ENCODE data around the gene GRIN2A. TPM values are rescaled to one million over a fixed set of nuclear protein-coding genes. Genes with fewer than 3 reads are reported as not detected.

GRIN2A gene
- total and polyA plus RNA-seq, 2 of the 8 experiments (the other 6 are each of a cell fraction or from before 2014, with no cell fraction given) = 0.18 to 1.8 TPM

DNA sequence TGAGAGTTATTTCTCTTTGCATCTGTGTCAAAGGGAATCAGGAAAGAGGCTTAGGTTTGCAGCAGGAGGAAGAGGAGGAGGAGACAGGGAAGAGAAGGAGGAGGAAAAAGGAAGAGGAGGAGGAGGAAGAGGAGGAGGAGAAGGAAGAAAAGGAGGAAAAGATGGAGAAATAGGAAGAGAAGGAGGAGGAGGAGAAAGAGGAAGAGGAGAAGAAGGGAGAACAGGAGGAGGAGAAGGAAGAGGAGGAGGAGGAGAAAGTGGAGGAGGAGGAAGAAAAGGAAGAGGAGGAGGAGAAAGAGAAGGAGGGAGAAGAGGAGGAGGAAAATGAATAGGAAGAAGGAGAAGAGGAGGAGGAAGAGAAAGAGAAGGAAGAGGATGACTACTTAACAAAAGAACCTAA lies 459.1 kb downstream of the GRIN2A start (continued):
- TF ChIP-seq RXRA (IDR thresholded peaks at IDR 0.05; ENCODE audit: insufficient read depth, low read depth, low read length) (no peak), JUND (IDR thresholded peaks at IDR 0.05; ENCODE audit: low read length) (no peak), SP4 (IDR thresholded peaks at IDR 0.05; ENCODE audit: low read length) (no peak)
